ENCODE results near the gene SMC3.

- TF ChIP-seq POLR2AphosphoS5 (IDR thresholded peaks at IDR 0.05; ENCODE audit: low read depth, low read length), result no peak
- TF ChIP-seq CTCF (IDR thresholded peaks at IDR 0.05), result no peak
- no peak for TF ChIP-seq SMC3 (IDR thresholded peaks at IDR 0.05; ENCODE audit: low read depth, low read length)
- no peak for TF ChIP-seq SIN3A (IDR thresholded peaks at IDR 0.05; ENCODE audit: borderline replicate concordance, low read depth, low read length)
- TF ChIP-seq EZH2phosphoT487 (IDR thresholded peaks at IDR 0.05; ENCODE audit: borderline replicate concordance, low read depth), result no peak
Observed at GRCh38 chr10:110615057-110615747, 47.7 kb downstream of the SMC3 start.

Data from SK-N-SH (cell line).